GM18526 (cell line): Measurements from ENCODE around the gene SGO1.

Experiments used
- POLR2A ChIP-seq: IDR thresholded peaks from 3 replicates; pipeline ENCODE4 v1.6.1; 2011; ENCODE audit not compliant: insufficient read length; ENCODE audit errors: extremely low read depth

SGO1 gene

DNA sequence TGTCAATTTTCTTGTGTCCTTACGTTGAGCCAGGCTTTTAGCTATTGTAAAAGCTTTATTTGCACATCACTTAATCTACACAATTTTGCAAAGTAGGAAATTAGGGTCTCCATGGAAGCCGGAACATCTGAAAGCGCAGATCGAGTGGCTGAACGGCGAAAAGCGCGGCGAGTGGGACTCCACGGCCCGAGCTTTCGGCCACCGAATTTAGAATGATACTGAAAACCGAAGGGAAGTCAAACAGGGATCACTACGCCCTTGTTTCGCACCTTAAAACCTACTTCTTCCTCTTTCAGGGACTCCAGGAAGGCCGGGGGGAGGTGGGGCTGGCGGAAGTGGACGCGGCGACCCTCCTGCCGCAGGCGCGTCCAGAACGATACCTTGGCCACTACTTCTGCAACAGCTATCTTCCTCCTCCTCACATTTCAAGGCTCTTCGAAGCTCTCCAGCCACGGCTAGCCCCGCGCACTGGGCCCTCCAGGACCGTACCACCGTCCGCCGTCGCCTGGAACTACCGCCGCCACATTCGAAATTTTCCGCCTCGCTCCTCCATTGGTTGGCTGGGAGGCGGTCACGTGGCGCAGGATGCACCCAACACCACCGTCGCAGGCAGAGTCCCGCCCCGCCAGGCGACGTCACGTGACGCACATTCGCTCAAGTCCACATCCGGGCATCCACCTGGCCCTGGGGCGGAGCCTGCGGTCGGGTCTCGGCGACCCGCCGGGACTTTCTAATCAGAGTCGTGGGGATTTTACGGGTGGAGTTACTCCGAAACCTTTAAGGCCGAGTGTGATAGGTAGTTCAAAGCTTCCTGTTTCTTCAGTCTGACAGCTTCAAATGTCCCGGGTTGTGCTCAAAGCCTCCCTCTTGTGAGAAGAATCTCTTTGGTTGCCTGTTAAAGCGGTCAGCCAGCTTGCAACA is at the start of gene SGO1:
Gene SGO1, minus strand, starts transcription at position 528 of the 921 bp plus-strand sequence. CDS start 2,179 bp downstream, outside the sequence.
- TF ChIP-seq POLR2A = peak; percentile 64

DNA sequence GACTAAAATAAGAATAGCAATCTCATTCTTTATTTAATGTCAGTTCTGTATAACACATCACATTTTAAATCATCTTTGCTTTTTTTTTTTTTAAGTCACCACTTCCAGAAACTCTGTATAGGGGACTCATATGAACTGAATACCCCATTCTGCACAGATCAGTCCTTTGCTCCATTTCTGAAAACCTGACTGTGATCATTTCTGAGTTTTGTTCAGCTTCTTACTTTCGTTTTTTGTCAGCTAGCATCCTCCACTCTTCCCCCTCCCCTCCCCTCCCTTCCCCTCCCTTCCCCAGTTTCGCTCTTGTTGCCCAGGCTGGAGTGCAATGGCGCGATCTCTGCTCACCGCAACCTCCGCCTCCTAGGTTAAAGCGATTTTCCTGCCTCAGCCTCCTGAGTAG is 49.8 kb upstream of the SGO1 start:
- no peak for TF ChIP-seq POLR2A

DNA sequence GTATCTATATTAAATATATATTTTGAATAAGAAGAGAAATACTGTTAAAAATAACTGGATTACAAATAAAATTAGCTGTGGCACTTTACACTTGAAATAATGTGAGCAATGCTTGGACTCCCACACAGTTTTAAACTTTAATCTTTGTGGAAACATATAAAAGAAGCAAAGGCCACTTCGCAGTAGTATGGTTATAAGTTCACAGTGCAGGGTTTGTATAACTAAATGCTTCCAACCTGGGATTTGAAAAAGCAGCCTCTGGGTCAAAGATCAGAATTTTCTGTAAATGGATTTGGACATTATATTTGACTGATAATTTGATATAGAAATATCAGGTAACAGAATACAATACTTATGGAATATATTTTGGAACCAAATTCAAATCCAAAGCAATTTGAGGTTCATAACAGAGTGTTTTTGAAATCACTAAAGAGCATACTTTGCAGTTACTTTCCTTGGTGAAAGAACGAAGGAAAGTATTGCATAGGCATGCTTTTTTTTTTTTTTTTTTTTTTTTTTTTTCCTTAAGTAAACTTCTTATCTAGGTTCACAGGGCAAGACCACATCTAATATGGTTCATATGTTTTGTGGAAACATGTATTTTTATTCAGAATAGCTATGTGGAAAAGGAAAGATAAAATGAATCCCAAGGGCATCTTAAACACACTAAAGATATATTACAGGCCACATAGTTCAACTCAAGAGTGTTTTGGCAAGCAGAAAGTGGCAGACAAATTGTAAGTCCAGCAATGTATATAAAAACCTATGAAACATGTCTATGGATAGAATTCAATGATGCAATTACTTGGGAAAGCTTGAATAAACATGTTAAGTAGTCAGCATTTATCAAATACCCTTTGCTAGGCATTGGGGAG is 47.1 kb upstream of the SGO1 start:
- TF ChIP-seq POLR2A = no peak

DNA sequence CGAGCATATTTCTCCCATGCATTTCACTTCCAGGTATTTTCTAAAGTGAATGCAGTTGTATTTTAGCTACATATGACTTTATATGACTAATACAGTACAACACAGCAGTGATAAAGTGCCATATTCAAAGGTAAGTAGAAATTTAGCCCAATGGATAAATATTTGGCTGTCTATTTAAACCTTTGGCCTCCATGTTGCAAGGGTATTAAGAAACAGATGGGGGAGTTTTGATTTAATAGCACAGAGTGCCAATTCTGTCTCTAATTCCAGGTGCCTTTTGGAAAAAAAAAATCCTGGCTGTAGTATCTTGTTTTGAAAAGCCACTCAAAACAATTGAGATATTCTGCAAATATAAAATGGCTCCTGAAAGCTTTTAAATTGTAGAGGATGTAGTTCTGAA is 44.9 kb upstream of the SGO1 start:
- TF ChIP-seq POLR2A = no peak

DNA sequence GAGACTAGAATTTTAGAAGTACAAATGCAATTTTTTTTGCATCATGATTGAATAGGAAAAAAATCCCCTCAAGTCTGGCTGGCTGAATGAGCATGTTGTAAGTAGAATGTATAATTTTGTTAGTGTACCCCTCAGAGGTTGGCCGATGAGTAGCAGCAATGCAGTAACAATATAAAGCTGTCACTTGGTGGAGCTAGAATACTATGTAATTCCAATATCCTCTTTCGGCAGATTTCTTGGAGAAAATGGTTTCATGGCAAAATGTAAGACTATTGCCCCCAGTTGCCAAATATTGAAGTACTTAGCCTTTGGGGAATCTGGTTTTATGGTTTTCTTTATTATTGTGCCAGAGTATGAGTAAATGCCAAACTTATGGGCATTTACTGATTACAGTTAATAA is 39.8 kb upstream of the SGO1 start:
- TF ChIP-seq POLR2A = no peak

DNA sequence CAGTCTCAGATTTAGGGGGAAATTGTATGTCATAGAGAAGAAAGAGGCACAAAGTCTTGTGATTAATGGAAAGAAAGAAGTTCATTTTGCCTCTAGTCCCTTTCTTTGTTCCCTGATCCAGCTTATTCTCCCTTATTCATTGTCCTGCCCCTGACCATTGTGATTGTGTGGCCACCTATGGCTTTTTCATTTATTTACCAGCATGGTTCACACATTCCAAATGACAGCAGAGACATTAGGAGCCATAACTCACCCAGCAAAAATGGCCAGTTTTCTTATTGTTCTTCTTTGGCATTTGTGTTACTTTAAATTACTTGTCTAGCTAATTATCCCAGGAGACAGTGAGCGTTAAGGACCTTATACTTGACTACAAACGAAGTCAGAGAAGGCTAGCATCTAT is 36.3 kb upstream of the SGO1 start:
- TF ChIP-seq POLR2A = no peak

DNA sequence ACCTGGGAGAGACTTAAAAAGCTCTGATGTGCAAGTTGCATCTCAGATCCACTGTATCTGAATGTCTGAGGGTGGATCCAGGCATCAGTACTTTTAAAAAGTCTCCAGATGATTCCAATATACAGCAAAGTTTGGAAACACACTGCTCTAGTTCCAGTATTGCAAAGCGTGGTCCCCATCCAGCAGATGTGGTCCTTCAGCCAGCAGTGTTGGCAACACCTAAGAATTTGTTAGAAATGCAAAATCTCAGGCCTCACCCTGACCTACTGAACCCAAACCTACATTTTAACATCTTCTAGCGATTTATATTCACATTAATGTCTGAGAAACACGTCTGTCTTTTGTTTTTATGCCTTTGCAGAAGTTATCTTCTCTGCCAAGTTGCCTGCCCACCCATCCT is 32.2 kb upstream of the SGO1 start:
- no peak for TF ChIP-seq POLR2A

DNA sequence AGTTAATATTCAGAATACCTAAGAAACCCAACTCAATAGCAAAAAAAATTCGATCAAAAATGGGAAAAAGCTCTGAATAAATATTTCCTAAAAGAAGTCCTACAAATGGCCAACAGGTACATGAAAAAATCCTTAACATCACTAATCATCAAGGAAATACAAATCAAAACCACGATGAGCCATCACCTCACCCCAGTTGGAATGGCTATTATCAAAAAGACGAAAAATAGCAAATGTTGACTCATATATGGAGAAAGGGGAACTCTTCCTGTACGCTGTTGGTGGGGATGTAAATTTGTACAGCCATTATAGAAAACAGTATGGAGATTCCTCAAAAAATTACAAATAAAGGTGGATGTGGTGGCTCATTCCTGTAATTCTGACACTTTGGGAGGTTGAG is 29.6 kb upstream of the SGO1 start:
- TF ChIP-seq POLR2A = no peak

DNA sequence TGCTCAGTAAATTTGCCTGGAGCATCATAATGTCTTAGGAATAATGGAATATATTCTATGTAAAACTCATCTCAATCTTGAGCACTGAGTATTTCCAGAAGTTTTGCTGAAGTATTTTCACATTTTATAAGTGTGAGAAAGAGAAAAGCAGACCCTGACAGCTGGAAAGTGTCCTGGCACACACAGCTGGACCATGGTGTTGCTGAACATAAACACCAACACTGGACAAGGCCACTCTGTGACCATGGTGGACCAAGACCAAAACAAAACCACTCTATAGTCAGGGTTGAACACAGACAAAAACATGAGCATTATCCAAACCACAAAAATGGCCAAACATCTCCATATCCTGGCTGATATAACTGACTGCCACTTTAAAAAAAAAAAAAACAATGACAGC is 15.1 kb upstream of the SGO1 start:
- no peak for TF ChIP-seq POLR2A

DNA sequence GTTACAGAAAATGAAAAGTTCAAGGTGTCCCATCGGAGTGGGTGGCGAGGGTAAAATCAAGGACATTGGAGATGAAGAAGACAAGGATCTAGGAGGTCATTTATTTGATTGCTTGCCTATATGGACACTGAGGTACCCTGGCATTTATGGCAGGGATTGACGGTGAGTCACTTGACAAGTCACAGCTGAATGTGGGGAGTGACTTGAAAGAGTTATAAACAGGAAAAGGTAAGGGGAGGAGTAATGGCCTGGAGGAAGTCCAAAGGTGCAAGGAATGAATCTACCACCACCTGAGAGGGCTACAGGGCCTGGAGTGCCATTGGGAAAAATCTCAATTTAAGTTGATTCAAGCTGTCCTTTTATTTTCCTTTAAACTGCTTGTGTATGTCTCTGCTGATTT is 11.8 kb upstream of the SGO1 start:
- no peak for TF ChIP-seq POLR2A

DNA sequence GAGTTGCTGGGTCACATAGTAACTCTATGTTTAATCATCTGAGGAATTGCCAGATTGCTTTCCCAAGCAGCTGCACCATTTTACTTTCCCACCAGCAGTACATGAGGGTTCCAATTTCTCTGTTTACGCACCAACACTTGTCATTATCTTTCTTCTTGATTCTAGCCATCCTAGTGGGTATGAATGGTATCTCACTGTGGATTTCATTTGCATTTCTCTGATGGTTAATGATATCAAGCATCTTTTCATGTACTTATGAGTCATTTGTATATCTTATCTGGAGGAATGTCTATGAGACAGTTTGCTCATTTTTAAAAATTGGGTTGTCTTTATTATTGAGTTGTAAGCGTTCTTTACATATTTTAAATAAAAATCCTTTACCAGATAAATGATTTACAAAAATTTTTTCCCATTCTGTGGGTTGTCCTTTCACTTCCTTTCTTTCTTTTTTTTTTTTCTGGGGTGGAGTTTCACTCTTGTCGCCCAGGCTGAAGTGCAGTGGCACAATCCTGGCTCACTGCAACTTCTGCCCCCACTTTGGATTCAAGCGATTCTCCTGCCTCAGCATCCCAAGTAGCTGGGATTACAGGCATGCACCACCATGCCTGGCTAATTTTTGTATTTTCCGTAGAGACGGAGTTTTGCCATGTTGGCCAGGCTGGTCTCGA is 8.9 kb upstream of the SGO1 start:
- no peak for TF ChIP-seq POLR2A

DNA sequence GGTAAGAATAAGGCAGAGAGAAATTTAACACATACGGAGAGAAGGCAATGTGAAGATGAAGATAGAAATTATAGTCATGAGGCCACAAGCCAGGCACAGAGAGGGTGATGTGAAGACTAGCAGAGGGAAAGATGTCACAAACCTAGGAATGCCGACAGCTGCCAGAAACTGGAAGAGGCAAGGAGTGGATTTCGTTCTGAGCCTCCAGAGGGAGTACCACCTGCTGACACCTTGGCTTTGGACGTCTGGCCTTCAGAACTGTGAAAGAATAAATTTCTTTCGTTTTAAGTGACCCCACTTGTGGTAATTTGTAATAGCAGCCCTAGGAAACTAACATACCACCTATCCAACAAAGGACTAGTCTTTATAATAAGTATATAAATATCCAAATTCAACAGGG is 5.0 kb upstream of the SGO1 start:
- TF ChIP-seq POLR2A = no peak

DNA sequence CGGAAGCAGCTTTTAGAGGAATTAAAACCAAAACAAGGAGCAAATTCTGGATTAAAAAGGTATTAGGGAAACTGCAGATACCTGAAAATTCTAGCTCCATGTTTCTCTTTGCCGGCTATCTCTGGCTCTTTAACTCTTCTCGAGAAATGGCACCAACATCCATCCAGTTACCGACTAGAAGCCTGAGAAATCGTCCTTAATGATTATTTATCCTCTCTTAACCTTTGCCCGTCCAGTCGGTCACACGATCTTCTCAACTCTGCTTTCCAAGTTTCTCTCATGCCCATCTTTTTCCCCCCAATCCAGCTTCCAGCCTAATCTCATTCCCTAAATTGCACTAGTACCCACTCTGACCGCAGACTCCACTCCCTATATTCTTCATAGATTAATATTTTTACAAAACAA is 596 bp upstream of the SGO1 start:
- no peak for TF ChIP-seq POLR2A

DNA sequence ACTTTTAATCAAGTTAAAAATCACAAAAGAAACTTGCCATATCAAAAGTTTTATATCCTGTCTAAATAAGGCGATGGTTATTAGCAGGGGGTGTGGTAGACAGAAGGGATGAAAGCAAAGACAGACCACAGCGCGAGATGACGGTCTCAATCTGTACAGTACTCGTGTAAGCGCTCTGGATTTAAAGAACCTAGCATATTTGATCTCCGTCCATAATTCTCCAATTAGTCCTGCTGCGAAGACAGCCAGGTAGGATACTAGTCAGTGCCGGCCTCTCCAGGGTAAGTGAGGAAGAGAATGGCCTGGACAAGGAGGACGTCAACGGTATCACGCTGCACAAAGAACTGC is 701 bp downstream of the SGO1 start:
- TF ChIP-seq POLR2A = no peak

DNA sequence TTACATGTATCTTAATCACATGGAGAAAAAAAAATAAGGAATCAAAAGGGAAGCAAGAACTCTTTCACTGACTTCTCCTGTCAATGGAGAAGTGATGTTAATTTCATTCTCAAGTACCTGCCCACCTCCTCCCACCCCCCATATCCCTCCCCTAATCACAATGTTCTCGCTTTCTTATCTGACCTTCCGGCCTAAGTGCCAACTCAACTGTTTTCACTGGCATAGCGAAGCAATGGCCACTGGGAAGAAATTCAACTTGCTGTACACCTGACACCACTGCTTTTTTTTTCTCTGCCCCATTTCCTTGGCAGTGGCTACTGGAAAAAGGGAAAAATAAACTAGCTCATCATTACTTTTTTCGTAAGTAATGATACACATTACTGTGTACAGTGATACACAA is 3.8 kb downstream of the SGO1 start:
- TF ChIP-seq POLR2A = no peak

DNA sequence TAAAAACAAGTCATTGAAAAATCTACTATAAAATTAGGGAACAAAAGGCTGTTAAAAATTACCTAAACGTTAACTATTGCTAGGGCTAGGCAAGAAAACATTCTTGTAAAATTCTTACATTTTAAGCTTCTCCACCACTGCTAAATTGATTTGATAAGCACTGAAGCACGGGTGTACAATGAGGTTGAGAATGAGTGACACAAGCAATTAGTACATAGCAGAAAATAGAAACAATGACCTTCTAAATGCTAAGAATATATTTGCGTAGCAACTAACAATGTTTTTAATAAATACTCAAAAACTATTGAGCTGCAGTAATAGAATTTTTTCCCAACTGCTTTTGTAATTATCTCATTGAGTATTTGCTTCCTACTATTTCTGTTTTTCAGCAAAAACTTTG is 4.7 kb downstream of the SGO1 start:
- no peak for TF ChIP-seq POLR2A
